HL-60 (cell line): ENCODE measurements around the gene FAM219A.

Source experiments
- DNase-seq, 2 experiments: peaks; one replicate each; pipeline ENCODE4 v3.0.0-alpha.2; 2010 to 2020; ENCODE audit warnings: low read depth in 1 of 2, low spot score in 1 of 2
- H3K27ac ChIP-seq: fragments of 250-450 bp; sonication (Bioruptor Pico); replicated peaks from 2 replicates; pipeline ENCODE4 v1.5.1; 2020; ENCODE audit warnings: mild to moderate bottlenecking, moderate library complexity
- H3K27me3 ChIP-seq: fragments of 250-450 bp; sonication (Bioruptor Pico); 2 replicates; pipeline ENCODE4 v1.5.1; 2021; ENCODE audit warnings: mild to moderate bottlenecking, moderate library complexity; ENCODE audit not compliant: insufficient read depth, poor library complexity, severe bottlenecking
- H3K4me3 ChIP-seq: replicated peaks from 2 replicates; pipeline ENCODE4 v1.5.1; 2011; ENCODE audit warnings: mild to moderate bottlenecking, control low read depth, low read length; ENCODE audit not compliant: insufficient read depth
- GABPA ChIP-seq: IDR thresholded peaks from 2 replicates; pipeline ENCODE4 v1.6.1; 2012; ENCODE audit warnings: low read depth
- POLR2AphosphoS5 ChIP-seq: IDR thresholded peaks from 2 replicates; pipeline ENCODE4 v1.6.1; 2012; ENCODE audit warnings: low read depth
- SPI1 ChIP-seq: IDR thresholded peaks from 2 replicates; pipeline ENCODE4 v1.6.1; 2012; ENCODE audit warnings: low read depth, mild to moderate bottlenecking, borderline replicate concordance
- TF ChIP-seq, protein P1 (sequence below): IDR thresholded peaks from 2 replicates; pipeline ENCODE4 v1.6.1; 2012; ENCODE audit warnings: low read depth; ENCODE audit not compliant: insufficient replicate concordance
- TF ChIP-seq, protein P2 (sequence below): IDR thresholded peaks from one replicate; pipeline ENCODE4 v1.5.1; 2011; ENCODE audit warnings: low read length, control low read depth, inconsistent platforms; ENCODE audit not compliant: insufficient read depth

The FAM219A gene

DNA sequence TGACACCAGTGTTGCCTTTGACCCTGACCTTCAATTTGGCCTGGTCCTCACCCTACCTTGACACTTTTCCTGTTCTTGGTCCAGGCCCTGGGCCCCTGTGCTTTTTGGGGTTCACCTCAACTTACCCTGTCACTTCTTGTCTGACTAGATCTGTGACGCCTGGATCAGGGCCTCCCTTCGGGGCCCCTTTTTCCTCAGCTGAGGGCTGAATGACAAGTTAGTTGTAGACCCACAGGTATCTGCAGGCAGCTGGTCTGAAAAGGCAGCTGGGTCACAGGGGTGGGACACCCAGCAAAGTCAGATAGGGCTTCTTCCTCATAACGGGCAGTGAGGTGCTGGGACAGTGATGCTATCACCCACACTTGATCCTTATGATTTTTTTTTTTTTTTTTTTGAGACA is 71.7 kb downstream of the FAM219A start:
- H3K4me3 ChIP-seq = no peak overlapping the region
- peaks cover 8% of the 10 kb centered on the region for H3K27me3 ChIP-seq
- no peak for DNase-seq
- H3K27ac ChIP-seq = no peak overlapping the region
- TF ChIP-seq SPI1 (no peak), POLR2AphosphoS5 (no peak), GABPA (no peak)
- TF ChIP-seq, protein P1, sequence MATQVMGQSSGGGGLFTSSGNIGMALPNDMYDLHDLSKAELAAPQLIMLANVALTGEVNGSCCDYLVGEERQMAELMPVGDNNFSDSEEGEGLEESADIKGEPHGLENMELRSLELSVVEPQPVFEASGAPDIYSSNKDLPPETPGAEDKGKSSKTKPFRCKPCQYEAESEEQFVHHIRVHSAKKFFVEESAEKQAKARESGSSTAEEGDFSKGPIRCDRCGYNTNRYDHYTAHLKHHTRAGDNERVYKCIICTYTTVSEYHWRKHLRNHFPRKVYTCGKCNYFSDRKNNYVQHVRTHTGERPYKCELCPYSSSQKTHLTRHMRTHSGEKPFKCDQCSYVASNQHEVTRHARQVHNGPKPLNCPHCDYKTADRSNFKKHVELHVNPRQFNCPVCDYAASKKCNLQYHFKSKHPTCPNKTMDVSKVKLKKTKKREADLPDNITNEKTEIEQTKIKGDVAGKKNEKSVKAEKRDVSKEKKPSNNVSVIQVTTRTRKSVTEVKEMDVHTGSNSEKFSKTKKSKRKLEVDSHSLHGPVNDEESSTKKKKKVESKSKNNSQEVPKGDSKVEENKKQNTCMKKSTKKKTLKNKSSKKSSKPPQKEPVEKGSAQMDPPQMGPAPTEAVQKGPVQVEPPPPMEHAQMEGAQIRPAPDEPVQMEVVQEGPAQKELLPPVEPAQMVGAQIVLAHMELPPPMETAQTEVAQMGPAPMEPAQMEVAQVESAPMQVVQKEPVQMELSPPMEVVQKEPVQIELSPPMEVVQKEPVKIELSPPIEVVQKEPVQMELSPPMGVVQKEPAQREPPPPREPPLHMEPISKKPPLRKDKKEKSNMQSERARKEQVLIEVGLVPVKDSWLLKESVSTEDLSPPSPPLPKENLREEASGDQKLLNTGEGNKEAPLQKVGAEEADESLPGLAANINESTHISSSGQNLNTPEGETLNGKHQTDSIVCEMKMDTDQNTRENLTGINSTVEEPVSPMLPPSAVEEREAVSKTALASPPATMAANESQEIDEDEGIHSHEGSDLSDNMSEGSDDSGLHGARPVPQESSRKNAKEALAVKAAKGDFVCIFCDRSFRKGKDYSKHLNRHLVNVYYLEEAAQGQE = no peak
- TF ChIP-seq, protein P2, sequence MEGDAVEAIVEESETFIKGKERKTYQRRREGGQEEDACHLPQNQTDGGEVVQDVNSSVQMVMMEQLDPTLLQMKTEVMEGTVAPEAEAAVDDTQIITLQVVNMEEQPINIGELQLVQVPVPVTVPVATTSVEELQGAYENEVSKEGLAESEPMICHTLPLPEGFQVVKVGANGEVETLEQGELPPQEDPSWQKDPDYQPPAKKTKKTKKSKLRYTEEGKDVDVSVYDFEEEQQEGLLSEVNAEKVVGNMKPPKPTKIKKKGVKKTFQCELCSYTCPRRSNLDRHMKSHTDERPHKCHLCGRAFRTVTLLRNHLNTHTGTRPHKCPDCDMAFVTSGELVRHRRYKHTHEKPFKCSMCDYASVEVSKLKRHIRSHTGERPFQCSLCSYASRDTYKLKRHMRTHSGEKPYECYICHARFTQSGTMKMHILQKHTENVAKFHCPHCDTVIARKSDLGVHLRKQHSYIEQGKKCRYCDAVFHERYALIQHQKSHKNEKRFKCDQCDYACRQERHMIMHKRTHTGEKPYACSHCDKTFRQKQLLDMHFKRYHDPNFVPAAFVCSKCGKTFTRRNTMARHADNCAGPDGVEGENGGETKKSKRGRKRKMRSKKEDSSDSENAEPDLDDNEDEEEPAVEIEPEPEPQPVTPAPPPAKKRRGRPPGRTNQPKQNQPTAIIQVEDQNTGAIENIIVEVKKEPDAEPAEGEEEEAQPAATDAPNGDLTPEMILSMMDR = no peak

DNA sequence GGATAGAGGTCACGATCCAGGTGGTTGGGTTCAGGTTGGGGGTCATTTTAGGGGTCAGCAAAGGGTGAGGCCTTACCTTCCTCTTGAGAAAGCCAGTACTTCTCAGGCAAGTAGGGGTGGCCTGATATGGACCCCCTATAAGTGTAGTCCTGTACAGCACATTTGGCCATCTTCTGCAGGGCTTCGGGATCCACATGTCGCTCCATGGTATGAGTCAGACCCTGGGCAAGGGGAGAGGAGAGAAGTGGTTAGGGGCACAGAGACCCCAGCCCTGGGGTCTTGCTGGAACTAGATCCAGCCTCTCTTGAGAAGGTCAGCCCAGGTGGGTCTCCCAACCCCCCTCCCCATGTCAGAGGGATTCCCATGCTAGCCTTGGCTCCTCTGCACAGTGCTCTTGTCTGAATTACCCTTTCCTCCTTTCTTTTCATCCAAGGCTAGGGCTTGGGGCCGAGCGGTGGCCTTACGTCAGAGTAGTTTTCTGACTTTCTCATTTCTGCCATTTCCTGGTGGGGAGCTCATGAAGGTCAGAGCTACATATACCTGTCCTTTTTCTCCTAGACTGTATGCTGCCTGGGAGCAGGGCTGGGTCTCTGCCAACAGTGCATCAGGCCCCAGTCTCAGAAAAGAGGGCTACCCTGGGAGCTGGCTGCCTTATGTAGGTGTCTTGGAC is 72.7 kb downstream of the FAM219A start:
- H3K27me3 ChIP-seq = peaks cover 11% of the 10 kb centered on the region

DNA sequence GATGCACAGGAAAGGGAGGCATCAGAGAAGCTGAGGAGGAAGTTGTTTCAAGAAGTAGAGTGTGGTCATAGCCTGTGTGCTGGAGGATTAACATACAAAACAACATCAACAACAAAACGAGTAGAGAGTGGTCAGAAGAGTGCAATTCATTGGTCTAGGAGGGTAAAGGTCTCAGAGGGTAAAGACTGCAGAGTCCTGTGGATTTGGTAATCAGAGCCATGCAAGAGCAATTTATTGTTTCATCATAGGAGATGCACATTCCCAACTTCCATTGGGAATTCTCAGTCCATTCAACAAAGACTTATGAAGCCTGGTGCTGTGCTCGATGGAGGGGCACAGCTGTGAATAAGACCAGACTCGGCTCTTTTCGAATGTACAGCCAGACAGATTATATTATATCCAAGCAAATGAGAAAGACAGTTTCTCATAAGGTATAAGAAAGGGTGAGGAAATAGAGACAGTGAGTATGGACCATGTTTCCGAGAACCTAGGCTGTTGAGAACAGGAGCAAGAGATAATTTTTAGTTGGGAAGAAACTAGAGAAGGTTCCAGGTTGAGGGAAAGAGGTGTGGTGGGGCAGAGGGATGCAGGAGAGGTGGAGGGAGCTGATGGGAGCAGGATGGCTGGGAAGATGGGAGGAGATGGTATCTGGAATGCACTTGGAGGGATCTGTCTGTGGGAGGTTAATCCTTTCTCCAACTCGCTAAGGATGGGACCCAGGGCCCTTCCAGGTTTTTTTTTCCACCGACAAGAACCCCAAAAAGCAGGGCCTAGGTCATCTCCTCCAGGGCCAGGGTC is 73.8 kb downstream of the FAM219A start:
- Histone ChIP-seq H3K27ac (no peak overlapping the region), H3K4me3 (no peak overlapping the region), H3K27me3 (peaks cover 11% of the 10 kb centered on the region)
- TF ChIP-seq, protein P2 = no peak
- no peak for TF ChIP-seq SPI1
- TF ChIP-seq POLR2AphosphoS5 = no peak
- no peak for TF ChIP-seq GABPA
- TF ChIP-seq, protein P1 = no peak
- peak in 1 of 2 experiments; percentile 17 for DNase-seq

More for the DNA sequence above, 72.7 kb downstream of the FAM219A start:
- Histone ChIP-seq H3K27ac (no peak overlapping the region), H3K4me3 (no peak overlapping the region)
- TF ChIP-seq, protein P1 = no peak
- DNase-seq = no peak
